ENCODE results near the gene CD22. TPM values are rescaled to one million over a fixed set of nuclear protein-coding genes. Genes with fewer than 3 reads are reported as not detected.
A peak's percentile ranks its signal among the peaks of the same experiment; 100 is the strongest.
"Not testable (repeated sequence)": the region's sequence is repeated elsewhere in the genome, so short reads cannot be mapped to it uniquely, and the experiment has no call there.

The CD22 gene
- polyA plus RNA-seq, 1 donor, result 15.9 TPM

DNA sequence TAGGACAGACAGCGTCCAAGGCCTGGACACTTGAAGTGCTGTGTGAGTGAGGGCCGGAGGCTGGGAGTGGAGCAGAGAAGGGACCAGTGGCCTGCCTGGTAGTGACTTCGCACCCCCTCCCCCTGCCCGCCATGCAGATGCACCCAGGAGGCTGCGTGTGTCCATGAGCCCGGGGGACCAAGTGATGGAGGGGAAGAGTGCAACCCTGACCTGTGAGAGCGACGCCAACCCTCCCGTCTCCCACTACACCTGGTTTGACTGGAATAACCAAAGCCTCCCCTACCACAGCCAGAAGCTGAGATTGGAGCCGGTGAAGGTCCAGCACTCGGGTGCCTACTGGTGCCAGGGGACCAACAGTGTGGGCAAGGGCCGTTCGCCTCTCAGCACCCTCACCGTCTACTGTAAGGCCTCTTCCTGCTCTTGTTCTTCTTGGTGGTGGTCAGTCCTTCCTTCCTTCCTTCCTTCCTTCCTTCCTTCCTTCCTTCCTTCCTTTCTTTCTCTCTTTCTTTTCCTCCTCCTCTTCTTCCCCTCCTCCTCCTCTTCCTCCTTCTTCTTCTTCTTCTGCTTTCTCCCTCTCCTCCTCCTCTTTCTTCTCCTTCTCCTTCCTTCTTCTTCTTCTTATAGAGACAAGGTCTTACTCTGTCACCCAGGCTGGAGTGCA is 12.7 kb downstream of the CD22 start:
- no peak for DNase-seq

DNA sequence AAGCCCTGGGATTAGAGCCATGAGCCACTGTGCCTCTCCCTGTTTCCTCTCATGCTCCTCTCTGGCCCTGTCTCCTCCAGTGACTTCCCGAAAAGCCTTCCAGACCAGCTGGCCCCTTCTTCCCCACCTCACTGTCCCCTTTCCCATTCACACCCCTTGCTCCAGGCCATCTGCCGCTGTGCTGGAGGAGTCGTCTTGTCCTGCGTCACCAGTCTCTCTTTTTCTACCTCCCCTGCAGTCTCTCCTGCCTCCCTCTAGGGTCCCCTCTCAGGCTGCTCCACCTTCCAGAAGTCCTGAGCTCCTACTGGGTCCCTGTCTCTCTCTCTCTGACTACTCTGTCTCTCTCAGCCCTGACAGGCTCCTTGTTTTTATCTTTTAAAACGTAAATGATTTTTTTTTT is 13.4 kb downstream of the CD22 start:
- no peak for DNase-seq

DNA sequence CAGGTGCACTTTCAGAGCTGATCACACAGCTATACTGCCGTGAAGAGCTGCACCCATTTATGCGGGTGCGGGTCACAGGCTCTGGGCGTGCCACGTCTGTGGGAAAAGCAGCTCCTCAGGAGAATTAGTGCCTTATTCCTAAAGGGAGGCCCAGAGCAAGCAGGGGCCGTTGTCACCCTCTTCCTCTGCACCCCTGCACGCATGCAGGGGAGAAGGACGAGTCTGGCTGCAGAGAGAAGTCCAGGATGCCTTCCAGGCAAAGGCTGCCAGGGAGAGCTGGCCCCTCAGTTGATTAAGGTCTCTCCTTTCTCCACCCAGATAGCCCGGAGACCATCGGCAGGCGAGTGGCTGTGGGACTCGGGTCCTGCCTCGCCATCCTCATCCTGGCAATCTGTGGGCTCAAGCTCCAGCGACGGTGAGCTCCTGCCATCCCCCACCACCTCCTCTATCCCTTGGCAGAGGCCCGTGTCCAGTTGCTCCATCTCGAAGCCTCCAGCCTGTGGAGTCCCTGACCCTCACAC is 15.6 kb downstream of the CD22 start:
- no peak for DNase-seq

DNA sequence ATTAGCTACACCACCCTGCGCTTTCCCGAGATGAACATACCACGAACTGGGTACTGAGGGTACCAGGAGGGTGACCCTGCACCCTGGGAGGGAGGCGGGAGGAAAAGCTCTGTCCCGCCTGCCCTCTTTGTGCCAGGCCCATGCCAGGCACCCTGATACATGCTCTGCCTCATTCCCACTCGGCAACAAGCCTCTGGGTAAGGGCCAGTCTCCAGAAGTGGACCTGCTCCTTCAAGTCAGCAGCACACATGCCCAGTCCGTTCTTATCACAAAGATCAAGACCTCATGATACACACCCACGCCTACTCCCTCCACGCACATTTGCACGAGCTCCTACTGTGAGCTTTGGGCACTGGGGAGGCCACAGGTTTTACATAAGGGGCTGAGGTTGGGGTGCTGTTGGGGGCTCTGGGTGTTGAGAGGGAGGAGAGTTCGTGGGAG is 16.7 kb downstream of the CD22 start:
- DNase-seq, result no peak

DNA sequence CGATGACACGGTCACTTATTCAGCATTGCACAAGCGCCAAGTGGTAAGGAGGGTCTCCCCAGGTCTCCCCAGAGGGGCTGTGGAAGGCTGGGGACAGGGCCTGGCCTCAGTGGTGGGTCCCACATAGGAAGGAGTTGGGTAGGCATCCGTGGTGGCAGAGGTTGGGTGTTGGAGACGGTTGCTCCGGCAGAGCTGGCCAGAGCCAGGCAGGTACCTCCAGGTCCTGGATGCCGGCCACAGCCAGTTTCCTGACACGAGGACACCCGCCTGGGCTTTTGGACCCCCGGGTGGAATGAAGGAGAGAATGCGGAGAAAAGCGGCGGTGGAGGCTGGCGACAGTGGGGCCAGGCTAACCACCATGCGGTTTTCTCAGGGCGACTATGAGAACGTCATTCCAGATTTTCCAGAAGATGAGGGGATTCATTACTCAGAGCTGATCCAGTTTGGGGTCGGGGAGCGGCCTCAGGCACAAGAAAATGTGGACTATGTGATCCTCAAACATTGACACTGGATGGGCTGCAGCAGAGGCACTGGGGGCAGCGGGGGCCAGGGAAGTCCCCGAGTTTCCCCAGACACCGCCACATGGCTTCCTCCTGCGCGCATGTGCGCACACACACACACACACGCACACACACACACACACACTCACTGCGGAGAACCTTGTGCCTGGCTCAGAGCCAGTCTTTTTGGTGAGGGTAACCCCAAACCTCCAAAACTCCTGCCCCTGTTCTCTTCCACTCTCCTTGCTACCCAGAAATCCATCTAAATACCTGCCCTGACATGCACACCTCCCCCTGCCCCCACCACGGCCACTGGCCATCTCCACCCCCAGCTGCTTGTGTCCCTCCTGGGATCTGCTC is 17.4 kb downstream of the CD22 start:
- no peak for DNase-seq

DNA sequence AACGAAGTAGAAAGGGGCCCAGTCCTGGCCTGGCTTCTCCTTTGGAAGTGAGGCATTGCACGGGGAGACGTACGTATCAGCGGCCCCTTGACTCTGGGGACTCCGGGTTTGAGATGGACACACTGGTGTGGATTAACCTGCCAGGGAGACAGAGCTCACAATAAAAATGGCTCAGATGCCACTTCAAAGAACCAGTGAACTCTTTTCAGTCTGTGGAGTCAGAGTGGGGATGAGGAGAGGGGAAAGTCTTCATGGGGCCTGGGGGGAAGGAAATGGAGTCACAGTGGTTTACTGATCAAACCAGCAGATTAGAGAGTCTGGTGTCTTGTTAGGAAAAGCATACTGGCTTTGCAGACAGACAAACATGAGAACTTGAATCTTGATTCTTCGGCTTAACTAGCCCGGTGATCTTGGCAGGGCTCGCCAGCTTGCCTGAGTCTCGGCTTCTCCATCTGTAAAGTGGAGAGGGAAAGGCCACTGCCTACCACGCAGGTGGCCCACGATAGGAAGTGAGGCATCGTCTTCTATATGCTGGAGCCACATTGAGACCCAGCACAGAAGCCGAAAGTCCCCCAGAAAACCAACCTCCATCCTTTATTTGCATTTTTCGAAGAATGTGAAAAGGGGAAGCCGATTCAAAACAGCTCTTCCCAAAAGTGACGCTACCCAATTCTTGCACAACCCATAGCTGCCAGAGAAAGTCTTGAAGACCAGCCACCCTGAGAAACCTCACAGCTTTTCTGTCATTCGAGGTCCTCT is 18.4 kb downstream of the CD22 start, which contains the start of gene FFAR1:
FFAR1 (plus strand) TSS at position 732 of the 759 bp plus-strand sequence. CDS start 3,650 bp downstream, outside the sequence.
- DNase-seq, result no peak

DNA sequence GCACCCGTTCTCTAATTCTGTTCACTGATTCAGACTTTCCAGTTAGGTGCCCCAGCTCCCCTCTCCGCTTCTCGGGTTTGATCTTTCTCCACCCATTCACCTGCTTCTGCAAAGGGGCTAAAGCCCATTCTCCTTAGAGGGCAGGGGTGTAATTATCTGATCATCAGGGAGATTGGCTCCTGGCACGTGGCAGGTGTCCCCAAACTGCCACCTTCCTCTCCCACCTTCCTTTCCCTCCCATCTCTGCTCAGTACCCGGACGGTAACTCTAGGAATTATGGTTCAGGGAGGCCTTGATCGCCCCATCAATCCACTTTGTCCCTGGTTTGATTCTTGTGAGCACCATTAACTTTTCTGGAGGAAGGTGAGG is 18.9 kb downstream of the CD22 start:
- DNase-seq, result no peak

DNA sequence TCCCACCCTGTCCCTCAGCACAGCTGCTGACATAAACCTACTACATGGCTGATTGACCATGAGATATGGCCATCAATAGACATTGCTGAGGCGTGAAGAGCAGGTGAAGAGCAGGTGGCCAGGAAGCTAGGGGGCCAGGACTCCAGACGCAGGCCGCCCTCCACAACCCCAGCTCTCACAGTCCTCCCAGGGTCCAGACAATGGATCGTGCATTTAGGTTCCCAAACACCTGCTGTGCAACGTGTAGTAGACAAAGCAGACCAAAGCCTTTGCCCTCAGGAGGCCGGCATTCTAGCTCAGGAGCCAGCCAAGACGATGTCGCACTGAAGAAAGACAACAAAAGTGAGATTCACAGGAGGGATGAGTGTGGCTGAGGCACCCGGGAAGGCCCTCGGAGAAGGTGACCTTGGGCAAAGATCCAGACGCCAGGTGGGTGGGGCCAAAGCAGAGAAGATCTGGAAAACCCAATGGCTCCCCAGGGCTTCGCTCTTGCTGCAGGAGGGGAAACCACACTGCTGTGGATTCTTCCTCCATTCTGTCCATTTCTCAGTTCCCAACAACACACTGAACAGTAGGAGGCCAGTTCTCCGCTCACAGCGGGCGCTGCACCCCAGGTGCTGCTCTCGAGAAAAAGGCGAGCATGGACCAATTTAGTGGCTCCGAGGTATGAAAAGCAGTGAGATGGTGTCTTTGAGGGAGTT is 20.1 kb downstream of the CD22 start:
- DNase-seq, result no peak

DNA sequence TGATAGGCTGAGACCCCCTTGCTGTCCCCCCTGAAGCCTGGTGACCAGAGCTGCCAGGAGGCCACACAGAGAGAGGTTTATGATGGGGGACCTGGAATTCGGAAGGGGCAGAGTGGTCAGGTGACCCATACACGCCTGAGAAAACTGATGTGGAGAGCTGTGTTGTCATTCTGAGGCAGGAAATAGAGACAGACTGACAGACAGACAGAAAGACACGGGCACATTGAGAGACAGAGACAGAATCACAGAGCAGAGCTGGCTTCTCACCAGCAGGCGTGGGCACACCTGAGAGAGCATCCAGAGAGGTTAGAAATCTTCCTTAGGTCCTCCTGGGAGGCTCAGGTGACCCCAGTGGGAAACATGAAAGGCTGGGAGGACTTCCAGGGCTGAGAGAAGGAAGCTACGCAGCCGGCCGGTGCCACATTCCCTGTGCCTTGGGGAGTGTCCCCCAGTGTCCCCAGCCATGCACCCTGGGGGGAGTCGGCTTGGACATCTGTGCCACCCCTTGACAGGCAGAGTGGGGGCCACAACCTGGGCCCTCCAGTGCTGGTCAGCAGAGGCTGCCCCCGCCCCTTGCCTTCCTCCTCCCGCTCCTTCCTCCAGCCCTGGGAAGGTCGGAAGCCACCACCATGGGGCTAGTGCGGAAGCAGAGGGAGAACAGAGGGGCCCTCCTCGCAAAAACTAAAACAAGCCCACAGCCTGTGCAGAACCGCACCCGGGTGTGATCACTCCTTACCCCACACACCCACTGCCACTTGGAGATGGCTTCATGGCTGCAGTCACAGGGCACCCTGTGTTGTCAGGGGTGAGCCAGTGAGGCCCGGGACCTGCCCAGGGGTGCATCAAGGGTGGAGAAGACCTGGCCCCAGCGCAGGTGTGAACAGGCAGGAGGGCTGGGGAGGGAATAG is 20.9 kb downstream of the CD22 start:
- DNase-seq, result no peak

DNA sequence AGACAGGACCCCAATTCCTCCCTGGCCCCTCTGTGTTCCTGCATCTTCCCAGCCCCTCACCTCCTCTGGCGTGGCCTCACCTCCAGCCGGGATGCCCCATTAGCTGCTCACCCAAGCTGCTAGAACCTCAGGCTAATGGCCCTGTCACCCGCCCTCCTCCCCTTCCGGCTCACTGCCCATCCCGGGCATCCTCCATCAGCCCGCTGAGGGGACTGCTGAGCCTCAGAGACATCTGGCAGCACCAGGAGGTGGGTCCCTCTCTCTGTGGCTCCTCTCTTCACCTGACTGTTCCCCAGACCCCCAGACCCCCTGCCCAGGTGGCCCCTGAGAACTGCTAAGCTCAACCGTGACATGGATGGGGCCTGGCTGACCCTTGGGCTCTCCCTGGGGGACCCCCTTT is 21.6 kb downstream of the CD22 start:
- DNase-seq, result no peak

DNA sequence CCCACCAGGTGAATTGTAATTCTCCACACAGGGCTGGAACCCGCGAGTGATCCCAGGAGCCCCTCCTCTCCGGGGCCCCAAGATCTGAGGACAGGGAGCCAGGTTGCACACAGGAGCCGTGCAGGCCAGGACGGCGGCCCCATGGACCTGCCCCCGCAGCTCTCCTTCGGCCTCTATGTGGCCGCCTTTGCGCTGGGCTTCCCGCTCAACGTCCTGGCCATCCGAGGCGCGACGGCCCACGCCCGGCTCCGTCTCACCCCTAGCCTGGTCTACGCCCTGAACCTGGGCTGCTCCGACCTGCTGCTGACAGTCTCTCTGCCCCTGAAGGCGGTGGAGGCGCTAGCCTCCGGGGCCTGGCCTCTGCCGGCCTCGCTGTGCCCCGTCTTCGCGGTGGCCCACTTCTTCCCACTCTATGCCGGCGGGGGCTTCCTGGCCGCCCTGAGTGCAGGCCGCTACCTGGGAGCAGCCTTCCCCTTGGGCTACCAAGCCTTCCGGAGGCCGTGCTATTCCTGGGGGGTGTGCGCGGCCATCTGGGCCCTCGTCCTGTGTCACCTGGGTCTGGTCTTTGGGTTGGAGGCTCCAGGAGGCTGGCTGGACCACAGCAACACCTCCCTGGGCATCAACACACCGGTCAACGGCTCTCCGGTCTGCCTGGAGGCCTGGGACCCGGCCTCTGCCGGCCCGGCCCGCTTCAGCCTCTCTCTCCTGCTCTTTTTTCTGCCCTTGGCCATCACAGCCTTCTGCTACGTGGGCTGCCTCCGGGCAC is 22.6 kb downstream of the CD22 start:
- no peak for DNase-seq

DNA sequence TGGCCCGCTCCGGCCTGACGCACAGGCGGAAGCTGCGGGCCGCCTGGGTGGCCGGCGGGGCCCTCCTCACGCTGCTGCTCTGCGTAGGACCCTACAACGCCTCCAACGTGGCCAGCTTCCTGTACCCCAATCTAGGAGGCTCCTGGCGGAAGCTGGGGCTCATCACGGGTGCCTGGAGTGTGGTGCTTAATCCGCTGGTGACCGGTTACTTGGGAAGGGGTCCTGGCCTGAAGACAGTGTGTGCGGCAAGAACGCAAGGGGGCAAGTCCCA is 23.1 kb downstream of the CD22 start:
- DNase-seq, result no peak

DNA sequence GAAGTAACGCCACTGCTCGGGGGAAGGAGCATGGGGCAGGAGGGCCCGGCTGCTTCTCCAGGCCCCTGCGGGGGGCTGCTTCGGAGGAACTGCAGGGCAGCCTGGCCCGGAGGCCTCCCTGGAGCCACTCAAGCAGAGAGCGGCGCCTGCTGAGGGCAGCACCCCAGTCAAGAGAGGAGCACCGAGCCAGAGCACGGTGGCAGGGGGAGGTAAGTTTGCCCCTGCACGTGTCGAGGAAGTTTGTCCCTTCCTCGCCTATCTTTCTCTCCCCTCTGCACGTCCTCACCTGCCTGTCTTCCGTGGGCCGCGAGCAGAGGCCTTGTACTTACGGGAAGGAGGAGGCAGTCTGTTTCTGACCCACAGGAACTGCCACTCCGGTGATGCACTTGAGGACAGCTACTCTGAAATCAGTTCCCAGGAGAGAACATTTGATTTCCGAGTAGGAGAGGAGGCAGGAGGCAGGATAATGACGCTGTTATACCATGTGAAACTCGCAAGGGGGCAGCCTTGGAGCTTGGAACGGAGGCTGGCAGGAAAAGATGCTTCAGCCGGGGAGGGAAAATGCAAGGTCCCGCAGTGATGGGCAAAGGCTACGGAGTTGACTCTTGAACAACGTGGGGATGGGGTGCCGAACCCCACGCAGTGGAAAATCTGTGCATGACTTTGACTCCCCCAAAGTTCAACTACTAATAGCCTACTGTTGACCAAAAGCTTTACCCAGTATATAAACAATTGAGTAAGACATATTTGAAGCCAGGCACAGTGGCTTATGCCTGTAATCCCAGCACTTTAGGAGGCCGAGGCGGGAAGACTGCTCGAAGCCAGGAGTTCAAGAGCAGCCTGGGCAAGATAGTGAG is 23.7 kb downstream of the CD22 start:
- peak; percentile 71 for DNase-seq

DNA sequence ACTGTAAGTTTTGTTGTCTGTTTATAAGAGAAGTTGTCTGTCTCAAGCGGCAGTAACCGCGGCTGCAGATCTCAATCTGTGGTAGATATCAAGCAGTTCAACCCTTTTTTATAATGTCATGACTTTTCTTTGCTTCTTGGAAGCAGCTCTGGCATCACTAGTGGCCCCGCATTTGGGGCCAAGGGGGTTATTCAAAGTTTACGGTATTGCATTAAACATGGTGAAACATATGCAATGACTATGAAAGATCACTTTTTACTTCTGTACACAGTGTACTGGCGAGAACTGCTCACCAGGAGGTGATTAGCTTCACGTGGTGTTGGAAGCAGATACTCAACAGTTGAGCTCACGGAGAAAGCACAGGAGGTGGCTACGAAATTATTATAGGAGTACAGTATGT is 24.6 kb downstream of the CD22 start:
- no peak for DNase-seq

DNA sequence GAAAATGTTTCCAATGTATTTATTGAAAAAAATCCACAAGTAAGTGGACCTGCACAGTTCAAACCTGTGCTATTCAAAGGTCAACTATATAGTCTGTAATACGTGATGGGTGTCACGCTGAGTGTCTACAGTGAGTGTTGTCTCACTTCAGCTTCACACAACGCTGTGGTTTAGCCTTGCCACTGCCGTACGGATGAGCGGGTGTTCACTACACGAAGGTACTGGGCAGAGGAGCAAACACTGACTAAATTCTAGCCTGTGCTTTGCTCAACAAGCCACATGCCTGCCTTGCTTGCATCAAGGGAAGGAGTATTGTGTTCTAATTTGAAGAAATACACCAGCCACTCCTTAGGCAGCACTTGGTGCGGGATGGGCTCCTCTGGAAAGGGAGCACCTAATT is 25.9 kb downstream of the CD22 start:
- no peak for DNase-seq

DNA sequence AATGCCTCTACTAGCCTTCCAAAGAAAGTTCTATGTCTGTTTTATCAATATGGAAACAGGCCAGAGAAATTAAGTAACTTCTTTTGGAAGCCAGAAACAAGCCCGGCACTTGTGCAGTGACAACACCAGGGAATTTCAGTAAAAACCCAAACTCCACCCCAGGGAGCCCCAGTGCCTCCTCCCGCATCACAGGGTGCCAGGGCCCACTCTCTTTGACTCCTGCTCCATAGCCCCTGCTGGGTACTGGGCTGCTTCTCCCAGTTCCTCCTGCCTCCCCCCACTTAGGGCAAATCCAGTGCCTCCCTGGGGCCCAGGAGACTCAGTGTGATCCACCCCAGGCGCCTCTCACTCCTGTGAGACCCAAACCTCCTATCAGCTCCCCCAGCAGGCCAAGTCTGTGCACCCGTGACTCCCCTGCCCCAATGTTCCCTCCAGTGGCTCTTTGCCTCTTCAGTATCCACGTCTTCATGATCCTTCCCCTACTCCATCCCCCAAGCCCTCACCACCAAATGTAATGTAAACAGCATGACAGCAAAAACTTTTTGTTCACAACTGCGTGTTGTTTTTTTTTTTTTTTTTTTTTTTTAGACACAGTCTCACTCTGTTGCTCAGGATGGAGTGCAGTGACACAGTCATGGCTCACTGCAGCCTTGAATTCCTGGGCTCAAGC is 26.9 kb downstream of the CD22 start:
- no peak for DNase-seq

DNA sequence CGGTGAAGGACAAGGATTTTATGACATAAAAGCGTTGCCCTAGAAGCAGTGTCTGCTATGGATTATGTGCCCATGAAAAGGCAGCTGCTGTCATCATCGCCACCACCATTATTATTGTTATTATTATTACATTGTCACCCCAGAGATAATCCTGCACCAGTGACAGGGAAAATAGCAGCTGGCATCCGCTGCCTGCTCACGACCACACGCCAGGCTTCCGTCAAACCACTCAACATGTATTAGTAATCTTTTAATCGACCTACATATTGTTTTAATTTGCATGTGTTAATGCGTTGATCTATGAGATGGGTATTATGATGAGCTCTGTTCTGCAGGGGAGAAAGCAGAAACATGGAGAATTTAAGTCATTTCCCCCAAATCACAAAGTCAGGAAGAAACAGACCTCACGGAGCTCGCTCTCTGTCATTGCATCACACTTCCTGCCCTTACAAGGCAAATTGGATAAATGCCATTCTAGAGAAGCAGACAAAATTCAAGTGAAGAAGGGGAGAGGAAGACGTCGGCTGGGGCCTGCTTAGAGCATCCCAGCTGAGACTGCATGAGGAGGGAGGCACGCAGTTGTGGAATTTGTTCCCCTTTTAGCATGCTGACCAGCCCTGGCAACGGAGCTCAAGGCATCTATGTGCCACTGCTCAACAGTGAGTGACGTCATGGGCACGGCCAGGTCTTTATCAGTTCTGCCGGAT is 29.0 kb downstream of the CD22 start, which contains the start of gene FFAR3:
FFAR3 (plus strand) TSS at position 594 of the 707 bp plus-strand sequence. CDS start 431 bp downstream, outside the sequence.
- no peak for DNase-seq

DNA sequence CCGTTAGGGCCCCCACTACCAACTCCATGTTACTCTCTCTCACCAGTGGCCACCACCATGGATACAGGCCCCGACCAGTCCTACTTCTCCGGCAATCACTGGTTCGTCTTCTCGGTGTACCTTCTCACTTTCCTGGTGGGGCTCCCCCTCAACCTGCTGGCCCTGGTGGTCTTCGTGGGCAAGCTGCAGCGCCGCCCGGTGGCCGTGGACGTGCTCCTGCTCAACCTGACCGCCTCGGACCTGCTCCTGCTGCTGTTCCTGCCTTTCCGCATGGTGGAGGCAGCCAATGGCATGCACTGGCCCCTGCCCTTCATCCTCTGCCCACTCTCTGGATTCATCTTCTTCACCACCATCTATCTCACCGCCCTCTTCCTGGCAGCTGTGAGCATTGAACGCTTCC is 29.8 kb downstream of the CD22 start:
- DNase-seq, result not testable (repeated sequence)

Data from left kidney (tissue), 2 donors.